K562 (cell line): ENCODE measurements around the gene RTP3. TPM values are rescaled to one million over a fixed set of nuclear protein-coding genes. Genes with fewer than 3 reads are reported as not detected.

ENCODE experiments used
- ATAC-seq: fragments of 200-7000 bp; cut with Tn5 transposase; 3 replicates; pipeline ENCODE4 v1.9.1; 2020; ENCODE audit warnings: moderate library complexity
- BruUV-seq: library from RNA; stranded (reverse); fragments of 400-500 nt; replicated peaks from 2 replicates; lab custom pipeline; 2021; lab: Mats Ljungman, UMichigan
- CTCF ChIA-PET: fragments of 300-600 bp; formaldehyde crosslinking; extraction: SDS; loops from one replicate; lab custom pipeline; 2021; ENCODE audit warnings: low intra/inter-chr PET ratio; lab: Yijun Ruan, JAX
- POLR2A ChIA-PET: fragments of 300-600, 350-650 bp; sonication (Branson Sonifier 250); formaldehyde crosslinking; extraction: SDS; loops from one replicate; lab custom pipeline; 2021; ENCODE audit warnings: antibody characterized with exemption, inconsistent platforms; lab: Yijun Ruan, JAX
- DNase-seq, 4 experiments: peaks; one replicate each; pipeline versions ENCODE4 v3.0.0 to v3.0.0-alpha.2; 2011 to 2018; ENCODE audit warnings: low spot score in 3 of 4, mixed read lengths in 3 of 4; ENCODE audit errors: extremely low read depth in 1 of 4
- FAIRE-seq: peaks from 2 replicates; lab custom pipeline; 2011; peaks lifted over from hg19 to GRCh38; lab: Jason Lieb, UNC
- H2AFZ ChIP-seq: 2 replicates; pipeline ENCODE4 v1.6.0; 2011; ENCODE audit warnings: low read depth, low read length, control low read depth, inconsistent platforms
- H3K27ac ChIP-seq: fragments of 200-600 bp; 3 replicates; pipeline ENCODE4 v1.8.0; 2011; ENCODE audit warnings: low read depth, mild to moderate bottlenecking, control low read depth, inconsistent platforms, low read length, moderate library complexity, mixed read lengths; ENCODE audit errors: extremely low read depth
- H3K27me3 ChIP-seq, 2 experiments: fragments of 300-600 bp in 1 of 2; 2 replicates in 1 of 2; 3 replicates in 1 of 2; pipeline versions ENCODE4 v1.6.0 to v1.8.0; 2011; ENCODE audit warnings: inconsistent platforms in 2 of 2, low read length in 2 of 2, mild to moderate bottlenecking in 1 of 2, mixed read lengths in 1 of 2, moderate library complexity in 1 of 2; ENCODE audit not compliant: control insufficient read depth in 2 of 2, insufficient read depth in 2 of 2
- H3K36me3 ChIP-seq: fragments of 300-600 bp; 3 replicates; pipeline ENCODE4 v1.8.0; 2011; ENCODE audit warnings: mild to moderate bottlenecking, low read length, inconsistent platforms; ENCODE audit not compliant: control insufficient read depth, insufficient read depth
- H3K4me1 ChIP-seq, 2 experiments: fragments of 200-600 bp in 1 of 2; replicated peaks in 1 of 2; 2 replicates in 1 of 2; 3 replicates in 1 of 2; pipeline versions ENCODE4 v1.5.1 to v1.8.0; 2011; ENCODE audit warnings: inconsistent platforms in 2 of 2, low read length in 2 of 2, mild to moderate bottlenecking in 1 of 2, mixed read lengths in 1 of 2, moderate library complexity in 1 of 2; ENCODE audit not compliant: control insufficient read depth in 2 of 2, insufficient read depth in 2 of 2
- H3K4me2 ChIP-seq: 2 replicates; pipeline ENCODE4 v1.6.1; 2011; ENCODE audit warnings: low read length, control low read depth, inconsistent platforms, mixed read lengths; ENCODE audit not compliant: insufficient read depth
- H3K4me3 ChIP-seq: fragments of 200-600 bp; sonication (generic), shearing (Covaris generic); 2 replicates; pipeline ENCODE4 v1.5.1; 2016; ENCODE audit warnings: control low read depth, inconsistent platforms
- H3K79me2 ChIP-seq: fragments of 200-600 bp; 3 replicates; pipeline ENCODE4 v1.8.0; 2011; ENCODE audit warnings: low read length, inconsistent platforms; ENCODE audit not compliant: control insufficient read depth, insufficient read depth
- H3K9ac ChIP-seq, 2 experiments: 2 replicates each; pipeline versions ENCODE4 v1.6.0 to v1.6.1; 2011; ENCODE audit warnings: low read depth in 2 of 2, low read length in 2 of 2, control low read depth in 1 of 2, inconsistent platforms in 1 of 2, mild to moderate bottlenecking in 1 of 2, mixed read lengths in 1 of 2; ENCODE audit not compliant: insufficient read depth in 1 of 2
- H3K9me1 ChIP-seq: one replicate; pipeline ENCODE4 v1.6.0; 2011; ENCODE audit warnings: inconsistent platforms, mild to moderate bottlenecking, low read length, moderate library complexity; ENCODE audit not compliant: control insufficient read depth, insufficient read depth
- H3K9me3 ChIP-seq: replicated peaks from 2 replicates; pipeline ENCODE4 v1.5.1; 2011; ENCODE audit warnings: low read depth, low read length, inconsistent platforms; ENCODE audit not compliant: control insufficient read depth, insufficient read depth
- H4K20me1 ChIP-seq: replicated peaks from 2 replicates; pipeline ENCODE4 v1.6.1; 2011; ENCODE audit warnings: low read length, inconsistent platforms, mixed read lengths; ENCODE audit not compliant: control insufficient read depth, insufficient read depth
- GATAD2A ChIP-seq: fragments of 450-650 bp; IDR thresholded peaks from 2 replicates; pipeline ENCODE4 v1.6.1; 2017
- MECOM ChIP-seq: fragments of 250-450 bp; sonication (Bioruptor Pico); IDR thresholded peaks from 2 replicates; pipeline ENCODE4 v1.8.0; 2022; ENCODE audit warnings: inconsistent platforms
- POU5F1 ChIP-seq: fragments of 150-350 bp; IDR thresholded peaks from 2 replicates; pipeline ENCODE4 v1.6.1; 2014; ENCODE audit warnings: borderline replicate concordance, low read length, low read depth, mild to moderate bottlenecking; ENCODE audit not compliant: partially characterized antibody
- TEAD4 ChIP-seq, 2 experiments: sonication (generic) in 1 of 2; formaldehyde crosslinking in 1 of 2; IDR thresholded peaks; 2 replicates each; pipeline versions ENCODE4 v1.6.1 to v1.8.0; 2012 to 2022; ENCODE audit warnings: borderline replicate concordance in 1 of 2, inconsistent platforms in 1 of 2, low read length in 1 of 2, mild to moderate bottlenecking in 1 of 2, missing genetic modification reagents in 1 of 2
- ZNF316 ChIP-seq: fragments of 450-650 bp; IDR thresholded peaks from 2 replicates; pipeline ENCODE4 v1.6.1; 2016
- WGBS: fragments of 100-300 bp; shearing (Covaris generic); methylation state at CpG from one replicate; pipeline ENCODE4 v1.1.6; 2016; ENCODE audit warnings: low coverage, mixed read lengths; ENCODE audit not compliant: insufficient coverage; ENCODE audit errors: missing lambda C conversion rate; 5-methylcytosine and 5-hydroxymethylcytosine counted together
- in situ Hi-C: fragments of 300-500 bp; cut with MboI; formaldehyde crosslinking; loops from 4 replicates; pipeline ENCODE4 v1.15.0; 2018; ENCODE audit warnings: inconsistent platforms, mixed read lengths
- intact Hi-C: fragments of 100-400 bp; cut with micrococcal nuclease; formaldehyde crosslinking; loops from 2 replicates; pipeline ENCODE4 v1.14.2; 2022
- polyA plus RNA-seq, 8 experiments: library from polyadenylated mRNA; depleted of rRNA in 4 of 8; stranded (reverse) in 5 of 8; unstranded in 3 of 8; fragments of >200 nt; fragmentation: Nextera tagmentation in 2 of 8; fragmentation: Illumina TruSeq in 1 of 8; extraction: Ambion mirVana in 2 of 8; extraction: Trizol in 1 of 8; gene quantifications; 2 replicates each; pipeline versions ENCODE4 v1.2.1 to v1.2.3, GENCODE V29; 2011 to 2014; ENCODE audit warnings: inconsistent platforms in 1 of 8, missing spikeins in 1 of 8
- total RNA-seq, 7 experiments: library from RNA; depleted of rRNA in 6 of 7; stranded (reverse); fragments of >200 nt in 6 of 7; fragmentation: Illumina TruSeq in 2 of 7; extraction: Trizol in 2 of 7; gene quantifications; 2 replicates each; pipeline versions ENCODE4 v1.2.1 to v1.2.3, GENCODE V29; 2011 to 2021; ENCODE audit warnings: low replicate concordance in 1 of 7
- TF ChIP-seq, protein P1 (sequence below): fragments of 450-650 bp; IDR thresholded peaks from 2 replicates; pipeline ENCODE4 v1.6.1; 2016; ENCODE audit warnings: low read depth, mild to moderate bottlenecking, moderate library complexity
- TF ChIP-seq, protein P2 (sequence below): fragments of 250-450 bp; sonication (Bioruptor Pico); IDR thresholded peaks from 2 replicates; pipeline ENCODE4 v1.8.0; 2022; ENCODE audit warnings: inconsistent platforms
- TF ChIP-seq, protein P3 (sequence below): fragments of 450-650 bp; formaldehyde crosslinking; IDR thresholded peaks from 2 replicates; pipeline ENCODE4 v1.4.0; 2022; ENCODE audit warnings: mild to moderate bottlenecking, moderate library complexity
- TF ChIP-seq, protein P4 (sequence below): fragments of 250-450 bp; sonication (Bioruptor Pico); IDR thresholded peaks from 2 replicates; pipeline ENCODE4 v1.9.0; 2021; ENCODE audit warnings: mild to moderate bottlenecking

RTP3 gene
- total and polyA plus RNA-seq, 9 of the 15 experiments (the other 6 are each of a cell fraction or from before 2014, with no cell fraction given): not detected

DNA sequence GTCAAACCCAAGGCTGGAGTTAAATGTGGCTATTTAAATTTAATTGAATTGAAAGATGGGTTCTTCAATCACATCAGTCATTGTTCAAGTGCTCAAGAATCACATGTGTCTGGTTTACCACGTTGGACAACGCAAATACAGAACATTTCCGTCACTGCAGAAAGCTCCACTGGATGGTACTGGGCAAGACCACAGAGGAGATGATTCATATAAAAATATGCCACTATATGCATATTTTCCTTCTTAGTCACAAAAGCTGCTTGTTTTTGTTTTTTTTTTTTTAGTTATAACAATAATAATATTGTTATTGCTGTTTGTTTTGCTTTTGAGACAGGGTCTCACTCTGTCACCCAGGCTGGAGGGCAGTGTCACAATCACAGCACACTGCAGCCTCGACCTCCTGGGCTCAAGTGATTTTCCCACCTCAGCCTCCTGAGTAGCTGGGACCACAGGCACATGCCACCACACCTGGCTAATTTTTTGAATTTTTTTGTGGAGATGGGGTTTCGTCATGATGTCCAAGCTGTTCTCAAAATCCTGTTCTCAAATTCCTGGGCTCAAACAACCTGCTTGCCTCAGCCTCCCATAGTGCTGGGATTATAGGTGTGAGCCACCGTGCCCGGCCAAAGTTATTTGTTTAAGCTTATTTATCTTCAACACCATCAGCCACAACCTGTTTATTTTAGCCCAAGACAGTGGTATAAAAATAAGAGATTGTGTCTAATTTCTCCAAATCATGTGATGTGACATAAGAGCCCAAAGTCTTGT lies 19.4 kb downstream of the RTP3 start:
- DNase-seq (no peak), FAIRE-seq (no peak), ATAC-seq (no peak)
- no peak overlapping the region for H3K27ac ChIP-seq
- intact Hi-C loops (no loop called here), in situ Hi-C loops (no loop called here)
- H3K36me3 ChIP-seq: no peaks in the 10 kb centered on the region
- no peaks in the 10 kb centered on the region for H3K79me2 ChIP-seq
- H3K4me2 ChIP-seq: no peak overlapping the region
- CTCF ChIA-PET: no interaction called here
- no TSS peak for BruUV-seq
- no peaks in the 10 kb centered on the region for H3K9me3 ChIP-seq
- peaks cover 6 to 26% of the 10 kb centered on the region in 2 experiments for H3K4me1 ChIP-seq
- POLR2A ChIA-PET: no interaction called here
- 55% methylated on average over 7 of the region's 7 CpGs for WGBS
- no peak for TF ChIP-seq GATAD2A
- TF ChIP-seq ZNF316: 0 out of 2 replicates have a peak, but pooled peaks have one; percentile 12
- H3K9ac ChIP-seq: no peak overlapping the region
- H2AFZ ChIP-seq: peak overlapping the region; percentile 74; the same call in 1 of the 2 replicates
- H3K27me3 ChIP-seq: no peaks in the 10 kb centered on the region
- H3K9me1 ChIP-seq: no peaks in the 10 kb centered on the region
- no peaks in the 10 kb centered on the region for H4K20me1 ChIP-seq
- no peak overlapping the region for H3K4me3 ChIP-seq

DNA sequence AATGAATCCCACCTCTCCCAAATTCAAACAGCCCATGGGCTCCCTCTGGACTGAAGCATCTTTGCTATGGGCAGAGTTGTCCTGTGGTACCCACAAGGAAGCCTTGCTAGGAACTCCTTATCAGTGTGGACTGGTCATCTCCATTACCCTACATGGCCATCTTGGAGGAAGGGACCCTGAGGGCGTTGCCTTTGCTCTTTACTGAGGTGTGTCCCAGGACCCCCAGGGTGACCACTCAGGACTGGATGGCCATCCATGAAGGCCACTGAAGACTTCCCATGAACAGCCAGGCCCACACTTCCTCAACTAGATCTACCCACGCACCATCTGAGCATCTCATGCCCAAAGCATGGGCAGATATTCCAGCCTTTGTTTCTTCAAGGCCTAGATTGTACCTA lies 20.0 kb downstream of the RTP3 start:
- DNase-seq: no peak
- FAIRE-seq: no peak
- Histone ChIP-seq H3K9ac (no peak overlapping the region), H3K4me1 (peaks cover 6 to 20% of the 10 kb centered on the region in 2 experiments; a peak in 4 of 5 replicates), H3K4me3 (no peak overlapping the region), H3K27ac (no peak overlapping the region), H3K4me2 (no peak overlapping the region), H3K36me3 (no peaks in the 10 kb centered on the region), H2AFZ (no peak overlapping the region), H4K20me1 (no peaks in the 10 kb centered on the region), H3K9me1 (no peaks in the 10 kb centered on the region), H3K9me3 (no peaks in the 10 kb centered on the region), H3K27me3 (no peaks in the 10 kb centered on the region), H3K79me2 (no peaks in the 10 kb centered on the region)
- in situ Hi-C loops: no loop called here
- no peak for ATAC-seq
- 69% methylated on average over 2 of the region's 2 CpGs for WGBS
- ChIA-PET POLR2A (no interaction called here), CTCF (no interaction called here)
- intact Hi-C loops: no loop called here
- no TSS peak for BruUV-seq
- TF ChIP-seq POU5F1 (no peak), TEAD4 (IDR thresholded peaks at IDR 0.05; ENCODE audit: low read length) (no peak), TEAD4 (CRISPR knock-in tag; IDR thresholded peaks at IDR 0.05; ENCODE audit: borderline replicate concordance) (no peak), MECOM (CRISPR knock-in tag) (no peak)
- TF ChIP-seq, protein P1, sequence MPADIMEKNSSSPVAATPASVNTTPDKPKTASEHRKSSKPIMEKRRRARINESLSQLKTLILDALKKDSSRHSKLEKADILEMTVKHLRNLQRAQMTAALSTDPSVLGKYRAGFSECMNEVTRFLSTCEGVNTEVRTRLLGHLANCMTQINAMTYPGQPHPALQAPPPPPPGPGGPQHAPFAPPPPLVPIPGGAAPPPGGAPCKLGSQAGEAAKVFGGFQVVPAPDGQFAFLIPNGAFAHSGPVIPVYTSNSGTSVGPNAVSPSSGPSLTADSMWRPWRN: no peak
- TF ChIP-seq, protein P2, sequence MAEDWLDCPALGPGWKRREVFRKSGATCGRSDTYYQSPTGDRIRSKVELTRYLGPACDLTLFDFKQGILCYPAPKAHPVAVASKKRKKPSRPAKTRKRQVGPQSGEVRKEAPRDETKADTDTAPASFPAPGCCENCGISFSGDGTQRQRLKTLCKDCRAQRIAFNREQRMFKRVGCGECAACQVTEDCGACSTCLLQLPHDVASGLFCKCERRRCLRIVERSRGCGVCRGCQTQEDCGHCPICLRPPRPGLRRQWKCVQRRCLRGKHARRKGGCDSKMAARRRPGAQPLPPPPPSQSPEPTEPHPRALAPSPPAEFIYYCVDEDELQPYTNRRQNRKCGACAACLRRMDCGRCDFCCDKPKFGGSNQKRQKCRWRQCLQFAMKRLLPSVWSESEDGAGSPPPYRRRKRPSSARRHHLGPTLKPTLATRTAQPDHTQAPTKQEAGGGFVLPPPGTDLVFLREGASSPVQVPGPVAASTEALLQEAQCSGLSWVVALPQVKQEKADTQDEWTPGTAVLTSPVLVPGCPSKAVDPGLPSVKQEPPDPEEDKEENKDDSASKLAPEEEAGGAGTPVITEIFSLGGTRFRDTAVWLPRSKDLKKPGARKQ (CRISPR knock-in tag): no peak
- TF ChIP-seq, protein P3, sequence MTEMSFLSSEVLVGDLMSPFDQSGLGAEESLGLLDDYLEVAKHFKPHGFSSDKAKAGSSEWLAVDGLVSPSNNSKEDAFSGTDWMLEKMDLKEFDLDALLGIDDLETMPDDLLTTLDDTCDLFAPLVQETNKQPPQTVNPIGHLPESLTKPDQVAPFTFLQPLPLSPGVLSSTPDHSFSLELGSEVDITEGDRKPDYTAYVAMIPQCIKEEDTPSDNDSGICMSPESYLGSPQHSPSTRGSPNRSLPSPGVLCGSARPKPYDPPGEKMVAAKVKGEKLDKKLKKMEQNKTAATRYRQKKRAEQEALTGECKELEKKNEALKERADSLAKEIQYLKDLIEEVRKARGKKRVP (CRISPR knock-in tag): no peak
- TF ChIP-seq, protein P4, sequence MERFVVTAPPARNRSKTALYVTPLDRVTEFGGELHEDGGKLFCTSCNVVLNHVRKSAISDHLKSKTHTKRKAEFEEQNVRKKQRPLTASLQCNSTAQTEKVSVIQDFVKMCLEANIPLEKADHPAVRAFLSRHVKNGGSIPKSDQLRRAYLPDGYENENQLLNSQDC (CRISPR knock-in tag): no peak
